ENCODE results near the gene SUFU.

Gene SUFU

GRCh38 chr10:102621443-102622325 lies 117.9 kb downstream of the SUFU start:
- no peak for DNase-seq (ENCODE audit: low spot score)
- TF ChIP-seq, protein P1, sequence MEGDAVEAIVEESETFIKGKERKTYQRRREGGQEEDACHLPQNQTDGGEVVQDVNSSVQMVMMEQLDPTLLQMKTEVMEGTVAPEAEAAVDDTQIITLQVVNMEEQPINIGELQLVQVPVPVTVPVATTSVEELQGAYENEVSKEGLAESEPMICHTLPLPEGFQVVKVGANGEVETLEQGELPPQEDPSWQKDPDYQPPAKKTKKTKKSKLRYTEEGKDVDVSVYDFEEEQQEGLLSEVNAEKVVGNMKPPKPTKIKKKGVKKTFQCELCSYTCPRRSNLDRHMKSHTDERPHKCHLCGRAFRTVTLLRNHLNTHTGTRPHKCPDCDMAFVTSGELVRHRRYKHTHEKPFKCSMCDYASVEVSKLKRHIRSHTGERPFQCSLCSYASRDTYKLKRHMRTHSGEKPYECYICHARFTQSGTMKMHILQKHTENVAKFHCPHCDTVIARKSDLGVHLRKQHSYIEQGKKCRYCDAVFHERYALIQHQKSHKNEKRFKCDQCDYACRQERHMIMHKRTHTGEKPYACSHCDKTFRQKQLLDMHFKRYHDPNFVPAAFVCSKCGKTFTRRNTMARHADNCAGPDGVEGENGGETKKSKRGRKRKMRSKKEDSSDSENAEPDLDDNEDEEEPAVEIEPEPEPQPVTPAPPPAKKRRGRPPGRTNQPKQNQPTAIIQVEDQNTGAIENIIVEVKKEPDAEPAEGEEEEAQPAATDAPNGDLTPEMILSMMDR (IDR thresholded peaks at IDR 0.05; ENCODE audit: extremely low read depth, insufficient read depth, missing control alignments), result no peak
- in situ Hi-C loops (cut with MboI; ENCODE audit: low pct_unique_long_range_greater_than_20kb, low sequenced_read_pairs, unreplicated experiment), result no loop called here

GRCh38 chr10:102624094-102624493 lies 120.3 kb downstream of the SUFU start:
- no peak for DNase-seq (ENCODE audit: low spot score)
- TF ChIP-seq, protein P1 (IDR thresholded peaks at IDR 0.05; ENCODE audit: extremely low read depth, insufficient read depth, missing control alignments), result no peak
- in situ Hi-C loops (cut with MboI; ENCODE audit: low pct_unique_long_range_greater_than_20kb, low sequenced_read_pairs, unreplicated experiment), result no loop called here

GRCh38 chr10:102624751-102625645 lies 121.2 kb downstream of the SUFU start:
- in situ Hi-C loops (cut with MboI; ENCODE audit: low pct_unique_long_range_greater_than_20kb, low sequenced_read_pairs, unreplicated experiment), result no loop called here
- DNase-seq (ENCODE audit: low spot score), result no peak
- TF ChIP-seq, protein P1 (IDR thresholded peaks at IDR 0.05; ENCODE audit: extremely low read depth, insufficient read depth, missing control alignments), result no peak

DNA sequence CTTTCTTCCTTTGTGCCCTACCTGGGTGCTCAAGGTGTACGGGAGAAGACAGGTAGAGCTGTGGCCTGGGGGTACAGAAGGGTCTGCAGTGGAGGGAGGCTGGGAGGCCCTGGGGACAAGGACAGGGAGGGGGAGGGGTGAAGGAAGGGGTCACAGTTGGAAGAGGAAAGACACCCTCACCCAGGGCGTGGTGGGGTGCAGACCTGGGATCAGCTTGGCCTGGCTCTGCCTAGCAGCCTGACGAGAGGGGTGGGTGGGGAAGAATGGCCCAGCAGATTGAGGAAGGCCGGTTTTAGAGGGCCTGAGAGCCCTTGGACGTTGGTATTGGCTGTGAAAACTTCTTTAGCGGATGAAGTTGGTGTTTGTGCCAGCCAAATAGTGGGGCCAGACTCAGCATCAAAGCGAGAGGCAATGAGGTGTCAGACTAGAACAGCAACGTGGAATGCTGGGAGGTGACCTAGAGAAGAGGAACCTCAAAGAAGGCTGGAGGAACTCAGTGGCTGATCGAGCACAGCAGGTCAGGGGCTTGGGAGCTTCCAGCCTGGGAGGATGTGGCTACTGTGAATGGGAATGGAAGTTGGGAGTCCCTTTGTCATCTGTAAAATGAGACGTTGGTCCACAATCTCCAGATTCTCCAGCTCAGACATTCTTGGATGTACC lies 122.4 kb downstream of the SUFU start:
- no peak for DNase-seq (ENCODE audit: low spot score)
- TF ChIP-seq, protein P1 (IDR thresholded peaks at IDR 0.05; ENCODE audit: extremely low read depth, insufficient read depth, missing control alignments), result no peak
- in situ Hi-C loops (cut with MboI; ENCODE audit: low pct_unique_long_range_greater_than_20kb, low sequenced_read_pairs, unreplicated experiment), result no loop called here

- in situ Hi-C loops (cut with MboI; ENCODE audit: low pct_unique_long_range_greater_than_20kb, low sequenced_read_pairs, unreplicated experiment), result no loop called here
- TF ChIP-seq, protein P1 (IDR thresholded peaks at IDR 0.05; ENCODE audit: extremely low read depth, insufficient read depth, missing control alignments), result no peak
Observed at GRCh38 chr10:102627291-102627735, 123.5 kb downstream of the SUFU start.

GRCh38 chr10:102627736-102628293 lies 124.0 kb downstream of the SUFU start:
- DNase-seq (ENCODE audit: low spot score), result no peak
- TF ChIP-seq, protein P1 (IDR thresholded peaks at IDR 0.05; ENCODE audit: extremely low read depth, insufficient read depth, missing control alignments), result no peak
- in situ Hi-C loops (cut with MboI; ENCODE audit: low pct_unique_long_range_greater_than_20kb, low sequenced_read_pairs, unreplicated experiment), result no loop called here

More at GRCh38 chr10:102627291-102627735, 123.5 kb downstream of the SUFU start:
- no peak for DNase-seq (ENCODE audit: low spot score)

Measured in GM13977 (cell line).